H9 (cell line): Measurements from ENCODE around the gene SDK1. TPM values are rescaled to one million over a fixed set of nuclear protein-coding genes. Genes with fewer than 3 reads are reported as not detected.

Source experiments
- DNase-seq: peaks from one replicate; pipeline ENCODE4 v3.0.0-alpha.2; 2017
- H2AFZ ChIP-seq: one replicate; pipeline ENCODE4 v1.6.1; 2013; ENCODE audit warnings: mild to moderate bottlenecking, low read length, control low read depth, moderate library complexity
- H2AK5ac ChIP-seq: 2 replicates; pipeline ENCODE4 v1.6.1; 2013; ENCODE audit warnings: low read length, control low read depth, mixed read lengths; ENCODE audit not compliant: insufficient read length
- H2BK120ac ChIP-seq: one replicate; pipeline ENCODE4 v1.6.1; 2013; ENCODE audit warnings: low read depth, mild to moderate bottlenecking, low read length, control low read depth, inconsistent platforms; ENCODE audit not compliant: poor library complexity, severe bottlenecking
- H2BK12ac ChIP-seq: 2 replicates; pipeline ENCODE4 v1.6.1; 2013; ENCODE audit warnings: low read length, control low read depth, mixed read lengths, low read depth; ENCODE audit not compliant: insufficient read length
- H2BK15ac ChIP-seq: 2 replicates; pipeline ENCODE4 v1.6.1; 2013; ENCODE audit warnings: low read depth, low read length, control low read depth
- H2BK20ac ChIP-seq: one replicate; pipeline ENCODE4 v1.6.1; 2013; ENCODE audit warnings: low read depth, mild to moderate bottlenecking, low read length, control low read depth, inconsistent platforms; ENCODE audit not compliant: poor library complexity, severe bottlenecking
- H2BK5ac ChIP-seq: 2 replicates; pipeline ENCODE4 v1.6.1; 2013; ENCODE audit warnings: low read length, control low read depth, mixed read lengths; ENCODE audit not compliant: insufficient read length
- H3K14ac ChIP-seq: 2 replicates; pipeline ENCODE4 v1.6.1; 2013; ENCODE audit warnings: low read length, control low read depth; ENCODE audit not compliant: insufficient read depth
- H3K18ac ChIP-seq: 2 replicates; pipeline ENCODE4 v1.6.1; 2013; ENCODE audit warnings: low read depth, mild to moderate bottlenecking, mixed read lengths, low read length, control low read depth; ENCODE audit not compliant: insufficient read length
- H3K23ac ChIP-seq: 2 replicates; pipeline ENCODE4 v1.6.1; 2013; ENCODE audit warnings: low read length, control low read depth, mixed read lengths, low read depth; ENCODE audit not compliant: insufficient read length
- H3K23me2 ChIP-seq: 2 replicates; pipeline ENCODE4 v1.6.1; 2013; ENCODE audit warnings: low read depth, mild to moderate bottlenecking, mixed read lengths, low read length, control low read depth; ENCODE audit not compliant: insufficient read length, poor library complexity, severe bottlenecking
- H3K27ac ChIP-seq: 2 replicates; pipeline ENCODE4 v1.5.1; 2013; ENCODE audit warnings: low read length, control low read depth, mixed read lengths, low read depth; ENCODE audit not compliant: insufficient read length
- H3K27me3 ChIP-seq: 2 replicates; pipeline ENCODE4 v1.6.1; 2013; ENCODE audit warnings: low read length, control low read depth, inconsistent platforms; ENCODE audit not compliant: insufficient read depth
- H3K4ac ChIP-seq: 2 replicates; pipeline ENCODE4 v1.6.1; 2013; ENCODE audit warnings: low read depth, mild to moderate bottlenecking, control low read depth, inconsistent platforms, low read length, moderate library complexity
- H3K4me1 ChIP-seq: 2 replicates; pipeline ENCODE4 v1.6.1; 2013; ENCODE audit warnings: low read length, control low read depth, inconsistent platforms; ENCODE audit not compliant: insufficient read depth
- H3K4me2 ChIP-seq: 2 replicates; pipeline ENCODE4 v1.6.1; 2013; ENCODE audit warnings: low read length, control low read depth, mixed read lengths; ENCODE audit not compliant: insufficient read length, insufficient read depth
- H3K56ac ChIP-seq: 2 replicates; pipeline ENCODE4 v1.6.1; 2013; ENCODE audit warnings: low read depth, mild to moderate bottlenecking, mixed read lengths, low read length, control low read depth; ENCODE audit not compliant: insufficient read length
- H3K79me1 ChIP-seq: 2 replicates; pipeline ENCODE4 v1.6.1; 2013; ENCODE audit warnings: low read depth, mild to moderate bottlenecking, moderate library complexity, low read length, control low read depth, inconsistent platforms; ENCODE audit not compliant: insufficient read depth, poor library complexity, severe bottlenecking
- H3K79me2 ChIP-seq: 2 replicates; pipeline ENCODE4 v1.6.1; 2013; ENCODE audit warnings: low read length, control low read depth, inconsistent platforms; ENCODE audit not compliant: insufficient read depth
- H3K9ac ChIP-seq: 2 replicates; pipeline ENCODE4 v1.6.1; 2013; ENCODE audit warnings: low read length, control low read depth, mixed read lengths; ENCODE audit not compliant: insufficient read length; ENCODE audit errors: extremely low read depth
- H3K9me3 ChIP-seq: one replicate; pipeline ENCODE4 v1.6.1; 2013; ENCODE audit warnings: low read depth, low read length, inconsistent platforms; ENCODE audit not compliant: control insufficient read depth
- H3T11ph ChIP-seq: one replicate; pipeline ENCODE4 v1.6.1; 2013; ENCODE audit warnings: mild to moderate bottlenecking, low read length, control low read depth, inconsistent platforms
- H4K20me1 ChIP-seq: one replicate; pipeline ENCODE4 v1.6.1; 2013; ENCODE audit not compliant: control insufficient read depth, insufficient read length, insufficient read depth
- H4K5ac ChIP-seq: 2 replicates; pipeline ENCODE4 v1.6.1; 2013; ENCODE audit warnings: low read depth, mild to moderate bottlenecking, mixed read lengths, low read length, control low read depth; ENCODE audit not compliant: insufficient read length
- H4K8ac ChIP-seq: replicated peaks from 2 replicates; pipeline ENCODE4 v1.6.1; 2013; ENCODE audit warnings: low read length, control low read depth, mixed read lengths, low read depth; ENCODE audit not compliant: insufficient read length
- H4K91ac ChIP-seq: 2 replicates; pipeline ENCODE4 v1.6.1; 2013; ENCODE audit warnings: low read depth, mild to moderate bottlenecking, moderate library complexity, mixed read lengths, low read length, control low read depth; ENCODE audit not compliant: insufficient read length
- H3K27ac Mint-ChIP-seq, 3 experiments: 2 replicates in 2 of 3; 3 replicates in 1 of 3; pipeline ENCODE4 v1.8.0; 2020 to 2021; ENCODE audit warnings: mixed read lengths in 3 of 3, mild to moderate bottlenecking in 1 of 3, moderate library complexity in 1 of 3
- H3K27me3 Mint-ChIP-seq: 2 replicates; pipeline ENCODE4 v1.8.0; 2021; ENCODE audit warnings: low read depth, mild to moderate bottlenecking, moderate library complexity, mixed read lengths
- H3K36me3 Mint-ChIP-seq, 3 experiments: 2 replicates in 2 of 3; 3 replicates in 1 of 3; pipeline ENCODE4 v1.8.0; 2020 to 2021; ENCODE audit warnings: low read depth in 3 of 3, mixed read lengths in 3 of 3; ENCODE audit not compliant: insufficient read depth in 1 of 3
- H3K4me1 Mint-ChIP-seq, 2 experiments: 2 replicates each; pipeline ENCODE4 v1.8.0; 2020; ENCODE audit warnings: mixed read lengths in 2 of 2
- H3K4me3 Mint-ChIP-seq, 2 experiments: 2 replicates in 1 of 2; 3 replicates in 1 of 2; pipeline ENCODE4 v1.8.0; 2020 to 2021; ENCODE audit warnings: mild to moderate bottlenecking in 2 of 2, mixed read lengths in 2 of 2, moderate library complexity in 1 of 2
- H3K9me3 Mint-ChIP-seq, 2 experiments: 2 replicates in 1 of 2; 3 replicates in 1 of 2; pipeline ENCODE4 v1.8.0; 2020; ENCODE audit warnings: mild to moderate bottlenecking in 2 of 2, mixed read lengths in 2 of 2, moderate library complexity in 1 of 2
- CTCF ChIP-seq: fragments of 200-600 bp; sonication (generic); conservative IDR thresholded peaks from 3 replicates; pipeline ENCODE4 v1.8.0; 2021; ENCODE audit warnings: antibody characterized with exemption, mild to moderate bottlenecking
- WGBS: extraction: QIAGEN DNeasy Blood & Tissue Kit; methylation state at CpG from one replicate; pipeline ENCODE4 v1.1.7; 2013; ENCODE audit warnings: missing lambda C conversion rate, low lambda C conversion rate, mixed read lengths; ENCODE audit not compliant: insufficient read length; ENCODE audit errors: extremely low coverage; 5-methylcytosine and 5-hydroxymethylcytosine counted together
- total RNA-seq: library from RNA; stranded (reverse); gene quantifications from 2 replicates; pipeline ENCODE4 v1.2.1, GENCODE V29; 2021

SDK1 gene
- total RNA-seq, 1 experiment from 2014 or later, result 8.7 TPM

- WGBS, result no CpG with 5 or more reads among the region's 4 CpGs
- no peak for DNase-seq
- Histone ChIP-seq H2BK12ac (no peak overlapping the region), H2AK5ac (no peak overlapping the region), H3K23me2 (no peaks in the 10 kb centered on the region), H2BK15ac (no peak overlapping the region), H2BK120ac (no peak overlapping the region), H2AFZ (no peak overlapping the region), H3K4me2 (no peak overlapping the region), H3K27me3 (no peaks in the 10 kb centered on the region), H3K79me1 (no peaks in the 10 kb centered on the region), H4K5ac (no peak overlapping the region), H3K56ac (no peak overlapping the region), H4K20me1 (no peaks in the 10 kb centered on the region), H3K18ac (no peak overlapping the region), H3K9ac (no peak overlapping the region), H3K4ac (no peak overlapping the region), H3T11ph (no peak overlapping the region), H2BK20ac (no peak overlapping the region), H3K9me3 (no peaks in the 10 kb centered on the region), H3K14ac (no peak overlapping the region), H3K79me2 (no peaks in the 10 kb centered on the region), H4K8ac (no peak overlapping the region), H3K4me1 (peaks cover 13% of the 10 kb centered on the region; the same call in 1 of the 2 replicates), H3K23ac (no peak overlapping the region), H2BK5ac (no peak overlapping the region), H4K91ac (no peak overlapping the region), H3K27ac (no peak overlapping the region)
- Mint-ChIP-seq H3K4me1 (peaks cover 48 to 56% of the 10 kb centered on the region in 2 experiments), H3K4me3 (no peak overlapping the region), H3K9me3 (no peaks in the 10 kb centered on the region), H3K36me3 (no peaks in the 10 kb centered on the region; a peak in 3 of 7 replicates), H3K27me3 (no peaks in the 10 kb centered on the region), H3K27ac (no peak overlapping the region)
- no peak for TF ChIP-seq CTCF
Measured at GRCh38 chr7:4037308-4037707, 736.3 kb downstream of the SDK1 start.
